ENCODE results near the gene CLCF1.

The CLCF1 gene

DNA sequence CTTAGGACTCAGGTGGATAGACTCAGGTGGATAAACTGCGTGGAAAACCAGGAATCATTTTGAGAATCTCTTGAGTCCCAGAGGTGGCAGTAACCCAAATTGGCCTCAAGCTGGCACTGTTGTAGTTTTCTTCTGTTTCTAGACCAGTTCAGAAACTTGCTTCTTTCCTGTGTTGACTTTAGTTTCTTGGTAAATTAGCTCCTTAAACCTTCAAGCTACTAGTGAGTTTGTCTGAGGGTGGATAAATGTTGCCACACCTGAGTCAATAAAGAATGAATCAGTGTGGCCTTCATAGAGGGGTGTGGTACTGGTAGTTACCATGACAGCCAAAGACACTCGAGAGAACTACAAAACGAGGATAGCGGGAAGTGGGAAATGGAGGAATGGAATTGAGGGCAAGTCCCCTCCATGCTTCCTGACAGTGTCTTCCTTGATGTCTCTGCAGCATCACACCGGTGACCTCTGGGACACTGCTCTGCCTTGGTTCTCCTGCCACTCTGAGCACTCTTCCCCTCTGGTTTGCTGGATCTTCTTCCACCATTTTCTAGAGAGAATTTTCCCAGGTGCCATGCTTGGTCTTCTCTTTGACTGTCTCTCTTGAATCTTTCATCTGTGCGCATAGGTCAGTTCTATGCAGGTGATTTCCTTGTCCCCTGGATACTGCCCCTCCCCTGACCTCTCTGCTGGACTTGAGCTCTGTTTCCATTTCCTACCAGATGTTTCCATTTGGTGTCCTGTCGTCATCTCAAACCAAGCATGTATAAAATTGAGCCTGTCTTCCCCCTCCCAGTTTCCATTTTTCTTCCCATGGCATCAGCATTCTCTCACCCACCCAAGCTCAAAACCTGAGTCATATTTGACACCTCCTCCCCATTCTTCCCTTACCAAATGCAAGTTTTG lies 27.2 kb downstream of the CLCF1 start:
- DNase-seq (ENCODE audit: extremely low spot score): no peak
- ChIA-PET POLR2A (no interaction called here), CTCF (interaction anchor here (0.6 to 16.8 kb wide), 30 partner anchors 11 to 270 kb away, joined by 3 to 242 read pairs (median 4); partner anchors contain the start of genes CLCF1, GSTP1, POLD4 and PPP1CA)
- TF ChIP-seq, protein P1, sequence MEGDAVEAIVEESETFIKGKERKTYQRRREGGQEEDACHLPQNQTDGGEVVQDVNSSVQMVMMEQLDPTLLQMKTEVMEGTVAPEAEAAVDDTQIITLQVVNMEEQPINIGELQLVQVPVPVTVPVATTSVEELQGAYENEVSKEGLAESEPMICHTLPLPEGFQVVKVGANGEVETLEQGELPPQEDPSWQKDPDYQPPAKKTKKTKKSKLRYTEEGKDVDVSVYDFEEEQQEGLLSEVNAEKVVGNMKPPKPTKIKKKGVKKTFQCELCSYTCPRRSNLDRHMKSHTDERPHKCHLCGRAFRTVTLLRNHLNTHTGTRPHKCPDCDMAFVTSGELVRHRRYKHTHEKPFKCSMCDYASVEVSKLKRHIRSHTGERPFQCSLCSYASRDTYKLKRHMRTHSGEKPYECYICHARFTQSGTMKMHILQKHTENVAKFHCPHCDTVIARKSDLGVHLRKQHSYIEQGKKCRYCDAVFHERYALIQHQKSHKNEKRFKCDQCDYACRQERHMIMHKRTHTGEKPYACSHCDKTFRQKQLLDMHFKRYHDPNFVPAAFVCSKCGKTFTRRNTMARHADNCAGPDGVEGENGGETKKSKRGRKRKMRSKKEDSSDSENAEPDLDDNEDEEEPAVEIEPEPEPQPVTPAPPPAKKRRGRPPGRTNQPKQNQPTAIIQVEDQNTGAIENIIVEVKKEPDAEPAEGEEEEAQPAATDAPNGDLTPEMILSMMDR (IDR thresholded peaks at IDR 0.05; ENCODE audit: control extremely low read depth, extremely low read depth, low read depth, missing control alignments): peak; percentile 66

DNA sequence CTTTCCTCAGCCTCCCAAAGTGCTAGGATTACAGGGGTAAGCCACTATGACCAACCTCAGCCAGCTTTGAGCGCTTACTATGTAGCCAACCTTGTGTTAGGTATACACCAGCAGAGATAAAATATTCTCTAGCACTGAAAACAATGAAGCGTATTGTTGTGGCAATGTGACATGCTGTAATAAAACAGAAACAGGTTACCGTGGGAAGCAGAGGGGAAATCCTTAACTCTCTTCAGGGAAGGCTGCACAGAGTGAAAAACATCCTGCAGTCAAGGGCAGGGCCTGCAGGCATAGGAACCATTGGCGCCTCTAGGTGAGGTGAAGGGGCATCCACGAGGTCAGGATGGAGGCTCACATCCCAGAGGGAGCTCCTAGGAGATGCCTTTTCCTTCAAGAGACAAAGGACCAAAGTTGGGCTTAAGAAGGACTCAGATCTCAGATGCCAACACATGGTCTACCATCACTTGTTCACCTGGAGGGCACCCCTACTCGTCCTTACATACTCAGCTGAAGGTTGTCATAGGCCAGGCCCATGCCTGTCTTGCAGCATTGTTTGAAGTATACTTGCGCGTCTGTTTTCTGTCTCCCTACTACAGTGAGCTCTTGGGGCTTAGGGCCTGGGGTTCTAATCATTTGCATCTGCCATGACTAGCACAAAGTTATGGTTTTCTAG lies 28.0 kb downstream of the CLCF1 start:
- TF ChIP-seq, protein P1 (IDR thresholded peaks at IDR 0.05; ENCODE audit: control extremely low read depth, extremely low read depth, low read depth, missing control alignments): no peak
- POLR2A ChIA-PET: no interaction called here
- DNase-seq (ENCODE audit: extremely low spot score): no peak
- CTCF ChIA-PET: interaction anchor here (0.8 to 16.8 kb wide), 29 partner anchors 11 to 270 kb away, joined by 3 to 242 read pairs (median 4); partner anchors contain the start of genes CLCF1, POLD4, PPP1CA and RAD9A

DNA sequence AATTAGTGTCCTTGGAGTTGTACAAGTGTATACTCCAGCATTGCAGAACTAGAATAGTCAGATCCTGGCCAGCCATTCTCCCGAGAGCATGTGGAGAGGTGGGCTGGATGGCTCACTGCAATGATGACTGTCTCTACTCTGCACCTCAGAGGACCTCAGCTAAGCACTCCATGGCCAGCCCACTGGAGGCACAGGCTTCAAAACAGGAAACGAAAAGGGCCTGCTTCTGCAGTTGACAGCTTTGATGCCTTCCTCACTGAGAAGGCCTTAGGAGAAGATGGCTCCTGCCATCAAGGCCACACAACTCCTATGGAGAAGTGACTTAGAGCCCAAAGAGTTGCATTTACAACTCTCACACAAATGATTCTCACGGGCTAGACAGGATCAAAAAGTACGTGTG lies 29.1 kb downstream of the CLCF1 start:
- DNase-seq (ENCODE audit: extremely low spot score): no peak
- POLR2A ChIA-PET: interaction anchor here (0.6 to 1.2 kb wide), 3 partner anchors 42 to 268 kb away, joined by 5 to 22 read pairs (median 8); no protein-coding TSS in a partner anchor
- CTCF ChIA-PET: interaction anchor here (1.1 to 16.8 kb wide), 9 partner anchors 10 to 268 kb away, joined by 3 to 242 read pairs (median 31); partner anchors contain the start of genes CLCF1, POLD4 and SSH3
- TF ChIP-seq, protein P1 (IDR thresholded peaks at IDR 0.05; ENCODE audit: control extremely low read depth, extremely low read depth, low read depth, missing control alignments): no peak

DNA sequence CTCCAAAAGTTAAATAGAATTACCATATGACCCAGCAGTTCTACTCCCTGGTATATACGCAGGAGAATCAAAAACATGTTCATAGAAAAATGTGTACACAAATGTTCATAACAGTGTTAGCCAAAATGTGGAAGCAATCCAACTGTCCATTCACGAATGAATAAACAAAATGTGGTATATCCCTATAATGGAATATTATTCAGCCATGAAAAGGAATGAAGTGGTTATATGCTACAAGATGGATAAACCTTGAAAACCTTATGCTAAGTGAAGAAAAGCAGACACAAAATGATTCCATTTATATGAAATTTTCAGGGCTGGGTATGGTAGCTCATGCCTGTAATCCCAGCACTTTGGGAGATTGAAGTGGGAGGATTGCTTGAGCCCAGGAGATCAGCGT lies 36.1 kb downstream of the CLCF1 start:
- POLR2A ChIA-PET: interaction anchor here (0.6 kb wide), 1 partner anchor 49 kb away, joined by 5 read pairs; no protein-coding TSS in a partner anchor
- TF ChIP-seq, protein P1 (IDR thresholded peaks at IDR 0.05; ENCODE audit: control extremely low read depth, extremely low read depth, low read depth, missing control alignments): no peak
- DNase-seq (ENCODE audit: extremely low spot score): no peak
- CTCF ChIA-PET: interaction anchor here (1.5 to 16.8 kb wide), 5 partner anchors 9 to 44 kb away, joined by 4 to 242 read pairs (median 17); partner anchors contain the start of gene POLD4

DNA sequence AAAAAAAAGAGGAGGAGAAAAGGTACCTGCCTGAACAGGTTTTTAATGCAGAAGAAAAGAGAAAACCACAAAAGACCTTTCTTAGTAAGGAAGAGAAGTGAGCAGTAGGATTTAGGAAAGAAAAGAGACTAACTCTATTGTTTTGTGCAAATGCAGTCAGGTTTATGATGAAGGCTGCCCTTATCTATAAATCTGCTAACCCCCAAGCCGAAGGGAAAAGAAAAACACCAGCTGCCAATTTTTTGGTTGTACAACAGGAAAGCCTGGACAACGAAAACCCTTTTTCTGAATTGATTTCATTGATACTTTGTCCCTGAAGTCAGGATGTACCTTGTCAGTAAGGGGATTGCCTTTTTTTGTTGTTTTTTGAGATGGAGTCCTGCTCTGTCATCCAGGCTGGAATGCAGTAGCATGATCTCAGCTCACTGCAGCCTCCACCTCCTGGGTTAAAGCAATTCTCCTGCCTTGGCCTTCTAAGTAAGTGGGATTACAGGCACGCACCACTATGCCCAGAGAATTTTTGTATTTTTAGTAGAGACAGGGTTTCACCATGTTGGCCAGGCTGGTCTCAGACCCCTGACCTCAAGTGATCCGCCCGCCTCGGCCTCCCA lies 41.2 kb downstream of the CLCF1 start:
- CTCF ChIA-PET: interaction anchor here (1.4 to 16.8 kb wide), 7 partner anchors 9 to 51 kb away, joined by 3 to 242 read pairs (median 7); partner anchors contain the start of gene POLD4
- no peak for DNase-seq (ENCODE audit: extremely low spot score)
- POLR2A ChIA-PET: interaction anchor here (0.6 to 1.0 kb wide), 2 partner anchors 21 to 36 kb away, joined by 4 to 5 read pairs; partner anchors contain the start of gene POLD4
- TF ChIP-seq, protein P1 (IDR thresholded peaks at IDR 0.05; ENCODE audit: control extremely low read depth, extremely low read depth, low read depth, missing control alignments): no peak

Measured in GM10248 (cell line).